NB4 (cell line): ENCODE results near the gene MROH2A.

Source experiments
- CTCF ChIP-seq: IDR thresholded peaks from one replicate; pipeline ENCODE4 v1.5.1; 2012; ENCODE audit warnings: low read depth, low read length
- MAX ChIP-seq: IDR thresholded peaks from 2 replicates; pipeline ENCODE4 v1.6.1; 2011; ENCODE audit warnings: low read depth, low read length
- POLR2A ChIP-seq: IDR thresholded peaks from 2 replicates; pipeline ENCODE4 v1.6.1; 2011; ENCODE audit warnings: mild to moderate bottlenecking; ENCODE audit not compliant: insufficient read length; ENCODE audit errors: extremely low read depth

- TF ChIP-seq CTCF (no peak), POLR2A (no peak), MAX (no peak)
Observed at GRCh38 chr2:233728723-233729301, 49.3 kb upstream of the MROH2A start, which contains the start of gene UGT1A3.
